K562 (cell line): ENCODE measurements around the gene PET100. TPM values are rescaled to one million over a fixed set of nuclear protein-coding genes. Genes with fewer than 3 reads are reported as not detected.

Experiments
- ATAC-seq: fragments of 200-7000 bp; cut with Tn5 transposase; 3 replicates; pipeline ENCODE4 v1.9.1; 2020; ENCODE audit warnings: moderate library complexity
- BruUV-seq: library from RNA; stranded (reverse); fragments of 400-500 nt; replicated peaks from 2 replicates; lab custom pipeline; 2021; lab: Mats Ljungman, UMichigan
- CTCF ChIA-PET: fragments of 300-600 bp; formaldehyde crosslinking; extraction: SDS; loops from one replicate; lab custom pipeline; 2021; ENCODE audit warnings: low intra/inter-chr PET ratio; lab: Yijun Ruan, JAX
- POLR2A ChIA-PET: fragments of 300-600, 350-650 bp; sonication (Branson Sonifier 250); formaldehyde crosslinking; extraction: SDS; loops from one replicate; lab custom pipeline; 2021; ENCODE audit warnings: antibody characterized with exemption, inconsistent platforms; lab: Yijun Ruan, JAX
- DNase-seq, 4 experiments: peaks; one replicate each; pipeline versions ENCODE4 v3.0.0 to v3.0.0-alpha.2; 2011 to 2018; ENCODE audit warnings: low spot score in 3 of 4, mixed read lengths in 3 of 4; ENCODE audit errors: extremely low read depth in 1 of 4
- FAIRE-seq: peaks from 2 replicates; lab custom pipeline; 2011; peaks lifted over from hg19 to GRCh38; lab: Jason Lieb, UNC
- H2AFZ ChIP-seq: 2 replicates; pipeline ENCODE4 v1.6.0; 2011; ENCODE audit warnings: low read depth, low read length, control low read depth, inconsistent platforms
- H3K27ac ChIP-seq: fragments of 200-600 bp; 3 replicates; pipeline ENCODE4 v1.8.0; 2011; ENCODE audit warnings: low read depth, mild to moderate bottlenecking, control low read depth, inconsistent platforms, low read length, moderate library complexity, mixed read lengths; ENCODE audit errors: extremely low read depth
- H3K27me3 ChIP-seq, 2 experiments: fragments of 300-600 bp in 1 of 2; 2 replicates in 1 of 2; 3 replicates in 1 of 2; pipeline versions ENCODE4 v1.6.0 to v1.8.0; 2011; ENCODE audit warnings: inconsistent platforms in 2 of 2, low read length in 2 of 2, mild to moderate bottlenecking in 1 of 2, mixed read lengths in 1 of 2, moderate library complexity in 1 of 2; ENCODE audit not compliant: control insufficient read depth in 2 of 2, insufficient read depth in 2 of 2
- H3K36me3 ChIP-seq: fragments of 300-600 bp; 3 replicates; pipeline ENCODE4 v1.8.0; 2011; ENCODE audit warnings: mild to moderate bottlenecking, low read length, inconsistent platforms; ENCODE audit not compliant: control insufficient read depth, insufficient read depth
- H3K4me1 ChIP-seq, 2 experiments: fragments of 200-600 bp in 1 of 2; replicated peaks in 1 of 2; 2 replicates in 1 of 2; 3 replicates in 1 of 2; pipeline versions ENCODE4 v1.5.1 to v1.8.0; 2011; ENCODE audit warnings: inconsistent platforms in 2 of 2, low read length in 2 of 2, mild to moderate bottlenecking in 1 of 2, mixed read lengths in 1 of 2, moderate library complexity in 1 of 2; ENCODE audit not compliant: control insufficient read depth in 2 of 2, insufficient read depth in 2 of 2
- H3K4me2 ChIP-seq: 2 replicates; pipeline ENCODE4 v1.6.1; 2011; ENCODE audit warnings: low read length, control low read depth, inconsistent platforms, mixed read lengths; ENCODE audit not compliant: insufficient read depth
- H3K4me3 ChIP-seq: fragments of 200-600 bp; sonication (generic), shearing (Covaris generic); 2 replicates; pipeline ENCODE4 v1.5.1; 2016; ENCODE audit warnings: control low read depth, inconsistent platforms
- H3K79me2 ChIP-seq: fragments of 200-600 bp; 3 replicates; pipeline ENCODE4 v1.8.0; 2011; ENCODE audit warnings: low read length, inconsistent platforms; ENCODE audit not compliant: control insufficient read depth, insufficient read depth
- H3K9ac ChIP-seq, 2 experiments: 2 replicates each; pipeline versions ENCODE4 v1.6.0 to v1.6.1; 2011; ENCODE audit warnings: low read depth in 2 of 2, low read length in 2 of 2, control low read depth in 1 of 2, inconsistent platforms in 1 of 2, mild to moderate bottlenecking in 1 of 2, mixed read lengths in 1 of 2; ENCODE audit not compliant: insufficient read depth in 1 of 2
- H3K9me1 ChIP-seq: one replicate; pipeline ENCODE4 v1.6.0; 2011; ENCODE audit warnings: inconsistent platforms, mild to moderate bottlenecking, low read length, moderate library complexity; ENCODE audit not compliant: control insufficient read depth, insufficient read depth
- H3K9me3 ChIP-seq: replicated peaks from 2 replicates; pipeline ENCODE4 v1.5.1; 2011; ENCODE audit warnings: low read depth, low read length, inconsistent platforms; ENCODE audit not compliant: control insufficient read depth, insufficient read depth
- H4K20me1 ChIP-seq: replicated peaks from 2 replicates; pipeline ENCODE4 v1.6.1; 2011; ENCODE audit warnings: low read length, inconsistent platforms, mixed read lengths; ENCODE audit not compliant: control insufficient read depth, insufficient read depth
- BCOR ChIP-seq: fragments of 450-650 bp; IDR thresholded peaks from 2 replicates; pipeline ENCODE4 v1.6.1; 2016
- BDP1 ChIP-seq: IDR thresholded peaks from 3 replicates; pipeline ENCODE4 v1.6.1; 2011; ENCODE audit not compliant: insufficient read length, insufficient read depth
- CHD1 ChIP-seq: fragments of 200-600 bp; sonication (generic); IDR thresholded peaks from one replicate; pipeline ENCODE4 v1.6.1; 2012; ENCODE audit warnings: mild to moderate bottlenecking, moderate library complexity, low read length, inconsistent platforms
- DDX20 ChIP-seq: fragments of 450-650 bp; IDR thresholded peaks from 2 replicates; pipeline ENCODE4 v1.6.1; 2016; ENCODE audit warnings: missing genetic modification characterization, low read depth, mild to moderate bottlenecking, missing compliant biosample characterization, moderate library complexity
- DPF2 ChIP-seq: fragments of 450-650 bp; IDR thresholded peaks from 2 replicates; pipeline ENCODE4 v1.6.1; 2016
- EP300 ChIP-seq: IDR thresholded peaks from 2 replicates; pipeline ENCODE4 v1.6.1; 2012; ENCODE audit warnings: low read length, improper control_type of control experiment
- FOXP4 ChIP-seq: sonication (generic); formaldehyde crosslinking; IDR thresholded peaks from 2 replicates; pipeline ENCODE4 v1.8.0; 2022; ENCODE audit warnings: mild to moderate bottlenecking, missing genetic modification reagents, borderline replicate concordance
- GABPB1 ChIP-seq: sonication (generic); formaldehyde crosslinking; IDR thresholded peaks from 2 replicates; pipeline ENCODE4 v1.8.0; 2022; ENCODE audit warnings: mild to moderate bottlenecking, missing genetic modification reagents
- GATAD2A ChIP-seq: fragments of 450-650 bp; IDR thresholded peaks from 2 replicates; pipeline ENCODE4 v1.6.1; 2017
- RFX7 ChIP-seq: fragments of 250-450 bp; sonication (Bioruptor Pico); IDR thresholded peaks from 2 replicates; pipeline ENCODE4 v1.5.1; 2021; ENCODE audit warnings: mild to moderate bottlenecking
- SIN3B ChIP-seq: fragments of 450-650 bp; IDR thresholded peaks from 2 replicates; pipeline ENCODE4 v1.6.1; 2017; ENCODE audit warnings: low read depth, mild to moderate bottlenecking, moderate library complexity
- SP2 ChIP-seq: IDR thresholded peaks from 2 replicates; pipeline ENCODE4 v1.6.1; 2011; ENCODE audit warnings: mild to moderate bottlenecking, low read depth, low read length, moderate library complexity; ENCODE audit not compliant: poor library complexity, severe bottlenecking; ENCODE audit errors: extremely low read depth
- SRSF1 ChIP-seq: fragments of 200-400 bp; formaldehyde crosslinking; IDR thresholded peaks from 2 replicates; pipeline ENCODE4 v1.6.1; 2017; ENCODE audit warnings: mild to moderate bottlenecking, low read depth, low read length, moderate library complexity
- SRSF9 ChIP-seq: fragments of 200-400 bp; formaldehyde crosslinking; IDR thresholded peaks from 2 replicates; pipeline ENCODE4 v1.6.1; 2017; ENCODE audit warnings: low read depth, low read length, borderline replicate concordance
- TAF7 ChIP-seq: fragments of 450-650 bp; IDR thresholded peaks from 2 replicates; pipeline ENCODE4 v1.6.1; 2016; ENCODE audit warnings: missing genetic modification characterization, missing compliant biosample characterization
- ZNF140 ChIP-seq: fragments of 250-450 bp; sonication (Bioruptor Pico); IDR thresholded peaks from 2 replicates; pipeline ENCODE4 v1.8.0; 2021; ENCODE audit warnings: moderate library complexity, mild to moderate bottlenecking, inconsistent platforms
- ZNF384 ChIP-seq: IDR thresholded peaks from 2 replicates; pipeline ENCODE4 v1.6.1; 2012; ENCODE audit warnings: low read depth, low read length, improper control_type of control experiment
- ZNF398 ChIP-seq: fragments of 250-450 bp; sonication (Bioruptor Pico); IDR thresholded peaks from 2 replicates; pipeline ENCODE4 v1.8.0; 2021; ENCODE audit warnings: moderate library complexity, mild to moderate bottlenecking, inconsistent platforms
- ZNF408 ChIP-seq: fragments of 250-450 bp; sonication (Bioruptor Pico); IDR thresholded peaks from 2 replicates; pipeline ENCODE4 v1.4.0; 2020; ENCODE audit warnings: low read depth, mild to moderate bottlenecking, moderate library complexity
- ZNF699 ChIP-seq: fragments of 250-450 bp; sonication (Bioruptor Pico); IDR thresholded peaks from 2 replicates; pipeline ENCODE4 v1.8.0; 2021; ENCODE audit warnings: mild to moderate bottlenecking, moderate library complexity; ENCODE audit not compliant: insufficient replicate concordance
- ZNF778 ChIP-seq: fragments of 450-650 bp; formaldehyde crosslinking; IDR thresholded peaks from 2 replicates; pipeline ENCODE4 v1.4.0; 2020; ENCODE audit warnings: mild to moderate bottlenecking, moderate library complexity
- WGBS: fragments of 100-300 bp; shearing (Covaris generic); methylation state at CpG from one replicate; pipeline ENCODE4 v1.1.6; 2016; ENCODE audit warnings: low coverage, mixed read lengths; ENCODE audit not compliant: insufficient coverage; ENCODE audit errors: missing lambda C conversion rate; 5-methylcytosine and 5-hydroxymethylcytosine counted together
- in situ Hi-C: fragments of 300-500 bp; cut with MboI; formaldehyde crosslinking; loops from 4 replicates; pipeline ENCODE4 v1.15.0; 2018; ENCODE audit warnings: inconsistent platforms, mixed read lengths
- intact Hi-C: fragments of 100-400 bp; cut with micrococcal nuclease; formaldehyde crosslinking; loops from 2 replicates; pipeline ENCODE4 v1.14.2; 2022
- polyA plus RNA-seq, 8 experiments: library from polyadenylated mRNA; depleted of rRNA in 4 of 8; stranded (reverse) in 5 of 8; unstranded in 3 of 8; fragments of >200 nt; fragmentation: Nextera tagmentation in 2 of 8; fragmentation: Illumina TruSeq in 1 of 8; extraction: Ambion mirVana in 2 of 8; extraction: Trizol in 1 of 8; gene quantifications; 2 replicates each; pipeline versions ENCODE4 v1.2.1 to v1.2.3, GENCODE V29; 2011 to 2014; ENCODE audit warnings: inconsistent platforms in 1 of 8, missing spikeins in 1 of 8
- total RNA-seq, 7 experiments: library from RNA; depleted of rRNA in 6 of 7; stranded (reverse); fragments of >200 nt in 6 of 7; fragmentation: Illumina TruSeq in 2 of 7; extraction: Trizol in 2 of 7; gene quantifications; 2 replicates each; pipeline versions ENCODE4 v1.2.1 to v1.2.3, GENCODE V29; 2011 to 2021; ENCODE audit warnings: low replicate concordance in 1 of 7

The PET100 gene
- total and polyA plus RNA-seq, 9 of the 15 experiments (the other 6 are each of a cell fraction or from before 2014, with no cell fraction given) = 62.3 to 351 (median 98.3) TPM

GRCh38 chr19:7589822-7590221, 39.8 kb upstream of the PET100 start (continued):
- TF ChIP-seq RFX7 (CRISPR knock-in tag) (no peak), BCOR (peak; percentile 91)

- no peak overlapping the region for H2AFZ ChIP-seq
- BruUV-seq = no TSS peak
- no peak overlapping the region for H3K4me2 ChIP-seq
- H3K9ac ChIP-seq = no peak overlapping the region; a peak in 1 of 4 replicates
- H3K4me3 ChIP-seq = no peak overlapping the region
- no peak for FAIRE-seq
- intact Hi-C loops (no loop called here), in situ Hi-C loops (no loop called here)
- peaks cover 0 to 9% of the 10 kb centered on the region in 2 experiments; a peak in 2 of 5 replicates for H3K4me1 ChIP-seq
- CTCF ChIA-PET = no interaction called here
- H3K27ac ChIP-seq = no peak overlapping the region
- H3K27me3 ChIP-seq = peaks cover 8 to 35% of the 10 kb centered on the region in 2 experiments; a peak in 4 of 5 replicates
- H4K20me1 ChIP-seq = no peaks in the 10 kb centered on the region
- POLR2A ChIA-PET = no interaction called here
- WGBS = 7% methylated on average over 7 of the region's 8 CpGs
- TF ChIP-seq SP2 = no peak
- no peak for TF ChIP-seq DDX20 (tag)
- no peak for TF ChIP-seq GABPB1 (CRISPR knock-in tag)
- TF ChIP-seq DPF2 = no peak
- no peak for TF ChIP-seq ZNF140 (CRISPR knock-in tag)
- no peak for TF ChIP-seq GATAD2A
- TF ChIP-seq EP300 = no peak
- no peak for TF ChIP-seq TAF7 (tag)
- TF ChIP-seq SRSF9 = no peak
- TF ChIP-seq SIN3B = no peak
- no peak for TF ChIP-seq FOXP4
- no peak for TF ChIP-seq CHD1
- no peak for TF ChIP-seq ZNF699 (CRISPR knock-in tag)
- TF ChIP-seq SRSF1 = no peak
- TF ChIP-seq ZNF384 = no peak
- no peak for TF ChIP-seq BDP1
- no peak for TF ChIP-seq ZNF778
- no peak for TF ChIP-seq ZNF398 (CRISPR knock-in tag)
- no peak for TF ChIP-seq ZNF408 (CRISPR knock-in tag)
- H3K9me3 ChIP-seq = no peaks in the 10 kb centered on the region
- no peaks in the 10 kb centered on the region for H3K79me2 ChIP-seq
- DNase-seq = no peak
- no peaks in the 10 kb centered on the region for H3K36me3 ChIP-seq
- ATAC-seq = no peak; the same call in 2 of the 3 replicates
- H3K9me1 ChIP-seq = no peaks in the 10 kb centered on the region
Measured at GRCh38 chr19:7590256-7590655, 39.3 kb upstream of the PET100 start.
